GM21786 (cell line): ENCODE results near the gene DCXR.

ENCODE experiments used
- ATAC-seq: cut with Tn5 transposase; IDR thresholded peaks from one replicate; pipeline ENCODE4 v1.9.1; 2021; ENCODE audit not compliant: unreplicated experiment

Gene DCXR

DNA sequence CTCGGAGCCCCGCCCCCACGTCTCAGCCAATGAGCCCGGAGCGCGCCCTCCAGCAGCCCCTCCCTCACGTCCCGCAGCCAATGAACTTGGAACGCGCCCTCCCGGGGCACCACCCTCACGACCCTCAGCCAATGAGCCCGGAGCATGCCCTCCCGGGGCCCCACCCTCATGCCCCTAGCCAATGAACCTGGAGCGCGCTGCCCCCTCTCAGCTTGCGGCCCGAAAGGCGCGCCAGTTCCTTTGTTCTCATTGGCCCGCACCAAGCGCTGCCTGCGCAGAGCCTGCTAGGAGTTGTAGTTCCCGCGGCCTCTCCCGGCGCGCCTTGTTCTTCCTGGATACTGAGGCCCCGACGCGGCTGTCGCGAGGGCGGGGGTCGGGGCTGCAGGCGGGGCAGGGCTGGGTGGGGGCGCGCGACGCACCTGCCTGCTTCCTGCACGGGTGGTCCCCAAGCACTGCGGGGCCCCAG, 14.5 kb downstream of the DCXR start, which contains the start of gene LRRC45:
TSS of gene LRRC45 (plus strand) at position 325 of the 466 bp plus-strand sequence. CDS start 339 bp downstream, outside the sequence.
- peak; percentile 86 for ATAC-seq

DNA sequence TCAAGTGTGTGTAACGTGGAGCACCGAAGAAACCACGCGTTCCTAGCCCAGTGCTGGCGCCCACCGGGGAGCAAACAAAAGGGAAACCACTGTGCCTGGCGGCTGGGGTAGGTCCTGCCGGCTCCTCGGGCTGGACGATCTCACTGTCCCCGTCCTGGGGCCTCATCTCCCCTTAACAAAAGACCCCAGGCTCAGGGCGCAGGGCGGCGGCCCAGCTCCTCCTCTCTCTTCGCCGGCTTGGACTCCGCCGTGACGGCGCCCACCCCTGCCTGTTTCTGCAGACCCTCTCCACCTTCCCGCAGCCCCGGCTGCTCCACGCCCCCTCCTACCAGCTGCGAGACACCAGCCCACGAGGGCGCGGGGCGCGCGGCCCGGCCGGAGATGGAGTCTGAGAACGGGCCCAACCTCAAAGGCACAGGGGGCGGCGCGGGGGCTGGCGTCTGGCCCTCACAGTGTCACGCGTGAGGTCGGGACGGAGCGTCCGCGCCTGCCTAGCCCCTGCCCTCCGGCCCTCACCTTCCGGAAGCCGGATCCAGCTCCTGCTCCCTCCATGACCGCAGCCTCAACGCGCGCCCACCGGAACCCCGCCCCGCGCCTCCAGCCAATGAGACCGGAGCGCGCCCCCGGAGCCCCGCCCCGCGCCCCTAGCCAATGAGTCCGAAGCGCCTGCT, 15.1 kb downstream of the DCXR start, which contains the start of gene CENPX:
TSS of gene CENPX (minus strand) at position 569 of the 671 bp plus-strand sequence. CDS start at position 552, 17 bp downstream.
- no peak for ATAC-seq

DNA sequence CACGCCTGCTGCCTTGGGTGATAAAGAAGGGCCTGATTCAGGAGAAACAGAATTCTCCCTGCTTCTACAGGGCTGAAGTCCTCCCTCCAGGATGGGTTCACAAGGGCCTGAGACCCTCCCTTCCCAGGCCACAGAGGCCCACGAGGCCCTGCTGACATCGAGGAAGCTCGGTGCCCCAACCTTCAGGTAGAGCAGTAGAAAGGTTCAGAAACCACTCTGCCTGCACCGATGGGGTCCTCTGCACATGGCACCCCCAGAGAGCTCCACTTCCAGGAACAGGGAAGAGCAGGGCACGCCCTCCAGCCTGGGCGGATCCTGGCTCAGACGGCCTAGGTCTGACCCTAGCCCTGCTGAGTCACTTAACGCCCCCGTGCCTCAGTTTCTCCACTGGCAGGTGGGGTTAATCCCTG, 15.6 kb downstream of the DCXR start:
- no peak for ATAC-seq

GRCh38 chr17:82021107-82021899, 16.2 kb downstream of the DCXR start:
- no peak for ATAC-seq

DNA sequence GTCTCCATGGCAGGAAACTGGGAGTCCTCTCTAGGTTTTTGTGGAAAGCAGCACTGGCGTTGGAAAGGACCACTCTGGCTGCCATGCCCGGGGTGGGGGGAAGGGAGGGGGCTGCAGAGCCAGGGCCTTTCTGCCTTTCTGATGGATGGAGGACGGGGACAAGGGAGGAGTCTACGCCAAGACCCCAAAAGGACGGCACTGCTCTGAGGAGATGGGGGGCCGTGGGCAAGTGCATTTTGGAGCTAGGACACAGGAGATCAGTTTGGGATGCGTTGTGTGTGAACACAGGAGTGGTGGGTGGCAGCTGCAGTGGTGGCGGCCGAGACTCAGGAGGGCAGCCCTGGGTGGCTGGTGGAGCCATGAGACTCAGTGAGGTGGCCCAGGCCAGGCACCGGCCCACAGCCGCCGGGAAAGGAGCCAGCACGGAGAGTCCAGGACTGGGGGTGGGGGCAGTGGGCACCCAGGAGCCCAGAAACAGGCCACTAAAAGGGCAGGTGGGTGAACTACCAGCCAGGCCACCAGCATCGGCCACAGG, 16.9 kb downstream of the DCXR start:
- ATAC-seq = no peak

DNA sequence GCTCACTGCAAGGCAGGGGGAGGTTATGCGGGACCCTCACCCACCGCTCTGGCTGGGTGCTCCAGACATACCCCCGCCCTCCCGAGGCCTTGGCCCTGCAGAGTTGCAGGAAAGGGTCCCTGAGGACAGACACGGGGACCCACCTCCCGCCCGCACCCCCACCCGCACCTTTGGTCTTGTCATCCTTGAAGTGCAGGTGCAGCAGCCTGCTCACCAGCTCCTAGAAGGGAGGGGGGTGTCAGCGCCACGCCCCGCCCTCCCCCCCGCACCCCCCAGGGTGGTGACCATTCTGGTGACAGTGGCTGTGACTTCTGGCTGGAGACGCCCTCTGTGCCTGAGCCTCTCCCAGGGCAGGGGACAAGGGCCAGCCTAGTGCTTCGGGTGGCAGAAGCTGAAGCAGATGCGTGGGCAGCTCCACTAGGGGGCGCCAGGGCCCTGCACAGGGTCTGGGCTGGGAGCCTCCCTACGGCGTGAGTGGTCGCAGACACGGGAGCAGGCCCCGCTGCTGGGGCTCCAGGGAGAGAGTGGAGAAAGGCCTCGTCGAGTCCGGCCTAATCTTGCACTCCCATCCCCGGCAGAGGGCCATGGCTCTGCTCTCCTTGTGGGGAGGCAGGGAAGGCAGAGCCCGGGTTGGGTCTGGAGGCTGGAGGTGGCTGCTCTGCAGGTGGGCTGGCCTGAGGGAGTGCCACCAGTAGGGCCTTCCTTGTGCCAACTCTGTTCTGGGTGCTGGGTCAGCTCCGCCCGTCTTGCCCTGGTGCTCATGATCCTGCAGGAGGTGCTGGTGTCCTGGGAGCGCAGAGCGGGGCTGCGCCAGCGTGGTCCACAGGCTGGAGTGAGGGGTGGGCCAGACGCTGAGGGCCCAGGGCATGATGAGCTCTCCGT, 17.6 kb downstream of the DCXR start:
- no peak for ATAC-seq

DNA sequence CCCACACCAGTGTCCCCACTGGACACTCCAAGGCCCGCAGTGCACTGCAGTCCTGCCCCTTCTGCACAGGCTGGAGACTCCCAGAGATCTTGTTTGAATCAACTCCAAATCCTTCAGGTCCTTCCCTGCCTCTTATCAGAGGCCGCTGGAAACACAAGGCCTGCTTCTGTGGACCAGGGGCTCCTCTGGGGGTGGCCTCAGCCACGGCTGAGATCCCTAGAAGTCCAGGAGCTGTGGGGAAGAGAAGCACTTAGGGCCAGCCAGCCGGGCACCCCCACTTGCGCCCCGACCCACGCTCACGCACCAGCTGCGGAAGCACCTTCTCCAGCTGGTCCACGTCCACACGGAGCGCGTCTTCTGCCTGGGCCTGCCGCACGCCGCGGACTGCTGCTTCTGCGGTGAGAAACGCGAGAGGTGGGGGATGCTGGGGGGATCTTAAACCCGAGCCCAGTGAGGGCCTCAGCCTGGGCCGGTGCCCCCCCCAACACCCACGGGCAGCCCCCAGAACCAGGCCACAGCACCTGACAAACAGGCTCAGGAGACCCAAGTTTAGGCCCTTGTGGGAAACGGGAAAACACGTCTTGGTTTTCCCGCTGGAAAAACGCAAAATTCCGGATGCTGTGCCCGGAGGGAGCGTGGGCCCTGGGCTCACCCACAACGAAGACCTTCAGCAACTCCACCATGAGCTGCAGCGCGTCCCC, 18.4 kb downstream of the DCXR start:
- no peak for ATAC-seq

GRCh38 chr17:82018152-82018988, 19.1 kb downstream of the DCXR start:
- ATAC-seq = no peak

DNA sequence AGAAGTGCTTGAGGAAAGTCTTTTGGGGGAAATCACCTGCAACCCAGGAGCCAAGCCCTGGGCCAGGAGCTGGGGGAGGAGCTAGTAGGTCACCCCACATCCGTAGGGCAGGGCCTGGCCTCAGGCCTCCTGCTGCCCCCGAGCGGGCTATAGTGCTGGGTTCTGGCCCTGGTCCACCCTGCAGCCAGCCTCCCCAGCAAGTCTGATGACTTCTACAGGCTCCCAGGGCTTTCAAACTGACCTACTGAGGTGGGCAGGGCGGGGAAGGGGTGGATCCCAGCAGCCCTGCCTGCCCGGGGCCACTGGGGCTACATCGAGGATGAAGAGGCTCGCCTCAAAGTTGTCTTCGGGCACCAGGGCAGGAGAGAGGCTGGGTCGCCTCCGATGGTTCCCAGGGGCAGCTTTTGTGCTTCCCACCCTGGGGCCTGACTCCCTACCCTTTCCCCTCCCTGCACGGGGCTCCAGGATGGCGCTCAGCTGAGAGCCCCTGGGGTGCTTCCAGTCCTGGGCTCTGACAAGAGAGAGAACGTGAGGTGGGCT, 19.8 kb downstream of the DCXR start:
- ATAC-seq = no peak

- no peak for ATAC-seq
Measured at GRCh38 chr17:82016875-82017459, 20.5 kb downstream of the DCXR start.

GRCh38 chr17:82016061-82016874, 21.2 kb downstream of the DCXR start:
- ATAC-seq = no peak

DNA sequence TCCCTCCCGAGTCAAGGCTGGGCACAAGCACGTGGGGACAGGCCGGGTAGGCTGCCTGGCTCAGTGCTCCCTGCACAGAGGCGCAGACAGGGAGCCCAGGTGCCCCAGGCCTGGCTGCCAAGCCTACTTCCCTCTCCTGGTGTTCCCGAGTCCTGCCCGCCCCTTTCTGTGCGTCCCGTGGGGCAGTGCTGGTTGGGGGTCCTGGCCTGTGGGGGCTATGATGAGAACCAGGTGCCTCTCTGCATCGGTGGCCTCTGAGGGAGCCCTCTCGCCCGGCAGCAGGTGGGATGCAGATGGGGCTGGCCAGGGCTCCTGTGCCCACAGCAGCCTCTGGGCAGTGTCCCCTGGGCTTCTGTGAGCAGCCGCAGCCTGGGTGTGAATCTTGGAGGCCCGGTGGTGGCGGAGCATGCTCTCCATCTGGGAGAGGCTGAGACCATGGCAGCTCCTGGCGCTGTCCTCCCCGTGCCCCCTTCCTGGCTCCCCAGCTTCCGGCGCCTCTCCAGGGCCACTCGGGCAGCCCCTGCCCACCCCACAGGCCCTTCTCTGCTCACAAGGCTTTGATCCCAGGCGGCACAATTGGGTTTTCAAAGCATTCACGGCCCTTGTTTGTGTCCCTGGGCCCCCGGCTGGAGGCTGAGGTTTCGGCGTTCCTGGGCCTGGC, 22.1 kb downstream of the DCXR start:
- ATAC-seq = no peak

- ATAC-seq = no peak
Measured at GRCh38 chr17:82014971-82015310, 22.6 kb downstream of the DCXR start.

DNA sequence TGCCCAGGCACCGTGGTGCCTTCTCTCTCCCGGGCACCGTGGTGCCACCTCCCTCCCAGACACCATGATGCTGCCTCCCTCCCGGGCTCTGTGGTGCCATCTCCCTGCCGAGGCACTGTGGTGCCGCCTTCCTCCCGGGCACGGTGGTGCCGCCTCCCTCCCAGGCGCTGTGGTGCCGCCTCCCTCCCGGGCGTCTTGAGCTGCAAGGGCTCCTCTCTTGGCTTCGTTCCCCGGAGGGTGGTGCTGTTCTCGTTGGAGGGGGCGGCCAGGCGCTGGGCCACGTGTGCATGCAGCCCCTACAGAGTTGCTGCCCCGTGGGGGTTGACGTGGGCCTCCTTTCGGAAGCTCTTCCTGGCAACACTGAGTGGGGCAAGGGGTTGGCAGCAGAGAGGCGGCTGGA, 23.1 kb downstream of the DCXR start:
- no peak for ATAC-seq

GRCh38 chr17:82013772-82014321, 23.6 kb downstream of the DCXR start:
- no peak for ATAC-seq

- no peak for ATAC-seq
Measured at GRCh38 chr17:82013341-82013740, 24.2 kb downstream of the DCXR start.

GRCh38 chr17:82012640-82013295, 24.7 kb downstream of the DCXR start:
- ATAC-seq = no peak
